Ascending aorta (tissue), 2 donors: ENCODE measurements around the gene TNK2. TPM values are rescaled to one million over a fixed set of nuclear protein-coding genes. Genes with fewer than 3 reads are reported as not detected.
"Not testable (repeated sequence)": the region's sequence is repeated elsewhere in the genome, so short reads cannot be mapped to it uniquely, and the experiment has no call there.

Source experiments
- DNase-seq, 2 donors: peaks; one replicate each; pipeline ENCODE4 v3.0.0-alpha.2; 2019; ENCODE audit warnings: low spot score in 2 of 2
- H3K27ac ChIP-seq, 2 donors: fragments of 200-600 bp; sonication (generic); one replicate each; pipeline ENCODE4 v1.5.1; 2016 to 2017; ENCODE audit warnings: mild to moderate bottlenecking in 1 of 2
- H3K27me3 ChIP-seq: fragments of 200-600 bp; sonication (generic); one replicate; pipeline ENCODE4 v1.5.1; 2017
- H3K36me3 ChIP-seq, 2 donors: fragments of 200-600 bp; sonication (generic); one replicate each; pipeline ENCODE4 v1.5.1; 2016
- H3K4me1 ChIP-seq, 2 donors: fragments of 200-600 bp; sonication (generic); one replicate each; pipeline ENCODE4 v1.5.1; 2016 to 2017; ENCODE audit warnings: mild to moderate bottlenecking in 1 of 2
- H3K4me3 ChIP-seq, 2 donors: fragments of 200-600 bp; sonication (generic); one replicate each; pipeline ENCODE4 v1.5.1; 2016 to 2017; ENCODE audit warnings: mild to moderate bottlenecking in 1 of 2
- H3K9me3 ChIP-seq, 2 donors: fragments of 200-600 bp; sonication (generic); one replicate each; pipeline ENCODE4 v1.5.1; 2016
- CTCF ChIP-seq, 3 experiments: fragments of 200-600 bp in 2 of 3; fragments of 450-650 bp in 1 of 3; sonication (generic) in 2 of 3; IDR thresholded peaks; one replicate each; pipeline ENCODE4 v1.5.1; 2016 to 2019; ENCODE audit warnings: antibody characterized with exemption in 3 of 3, mild to moderate bottlenecking in 1 of 3, moderate library complexity in 1 of 3
- intact Hi-C: fragments of 100-400 bp; cut with DNase I; formaldehyde crosslinking; loops from one replicate; pipeline ENCODE4 v1.15.1; 2023
- total RNA-seq: library from RNA; depleted of rRNA; stranded (reverse); fragments of >200 nt; gene quantifications from one replicate; pipeline ENCODE4 v1.1.0, GENCODE V29; 2016

The TNK2 gene
- 164 TPM for total RNA-seq

- Histone ChIP-seq H3K9me3 (no peaks in the 10 kb centered on the region), H3K4me3 (peak within 1 kb of the TSS; percentile 76 to 84), H3K4me1 (peaks cover 6 to 13% of the 10 kb centered on the region in 2 donors), H3K27ac (peak within 1 kb of the TSS; percentile 17 to 70), H3K36me3 (no peaks in the 10 kb centered on the region), H3K27me3 (no peaks in the 10 kb centered on the region)
- DNase-seq: no peak
- intact Hi-C loops: no loop called here
- no peak for TF ChIP-seq CTCF (IDR thresholded peaks at IDR 0.05)
Observed at GRCh38 chr3:195907934-195908693, at the start of gene TNK2. Gene TNK2 (minus strand): TSS chr3:195908551. CDS start chr3:195888588, 19,963 bp downstream.

GRCh38 chr3:195956577-195956976, 48.2 kb upstream of the TNK2 start:
- Histone ChIP-seq H3K36me3 (peaks cover 0 to 11% of the 10 kb centered on the region in 2 donors), H3K9me3 (no peaks in the 10 kb centered on the region), H3K27me3 (no peaks in the 10 kb centered on the region), H3K4me1 (no peaks in the 10 kb centered on the region), H3K4me3 (no peak overlapping the region), H3K27ac (no peak overlapping the region)
- intact Hi-C loops: no loop called here
- no peak for DNase-seq
- no peak for TF ChIP-seq CTCF (IDR thresholded peaks at IDR 0.05)

GRCh38 chr3:195955416-195955841, 47.1 kb upstream of the TNK2 start:
- H3K27me3 ChIP-seq, H3K27ac ChIP-seq, intact Hi-C loops, H3K9me3 ChIP-seq, H3K4me1 ChIP-seq, DNase-seq: not testable (repeated sequence)
- peak overlapping the region in 1 of 2 donors; percentile 48 for H3K4me3 ChIP-seq
- peaks cover 0 to 11% of the 10 kb centered on the region in 2 donors for H3K36me3 ChIP-seq

- H3K4me1 ChIP-seq, H3K27ac ChIP-seq, H3K27me3 ChIP-seq, H3K9me3 ChIP-seq, DNase-seq, intact Hi-C loops: not testable (repeated sequence)
- Histone ChIP-seq H3K4me3 (peak overlapping the region; percentile 26 to 62), H3K36me3 (peaks cover 0 to 11% of the 10 kb centered on the region in 2 donors)
Observed at GRCh38 chr3:195954752-195955119, 46.4 kb upstream of the TNK2 start.

- H3K36me3 ChIP-seq, H3K9me3 ChIP-seq, H3K4me1 ChIP-seq, H3K27me3 ChIP-seq, intact Hi-C loops, DNase-seq: not testable (repeated sequence)
- peak overlapping the region; percentile 26 to 62 for H3K4me3 ChIP-seq
- H3K27ac ChIP-seq: peak overlapping the region; percentile 40 to 67
Observed at GRCh38 chr3:195954052-195954751, 45.9 kb upstream of the TNK2 start.

GRCh38 chr3:195952590-195952989, 44.2 kb upstream of the TNK2 start:
- H3K4me3 ChIP-seq, DNase-seq, intact Hi-C loops, H3K27me3 ChIP-seq, H3K36me3 ChIP-seq, H3K4me1 ChIP-seq, H3K27ac ChIP-seq, H3K9me3 ChIP-seq: not testable (repeated sequence)

GRCh38 chr3:195951443-195952177, 43.3 kb upstream of the TNK2 start:
- DNase-seq, H3K4me1 ChIP-seq, H3K27ac ChIP-seq, H3K9me3 ChIP-seq, H3K27me3 ChIP-seq, H3K4me3 ChIP-seq, intact Hi-C loops, H3K36me3 ChIP-seq: not testable (repeated sequence)

- H3K9me3 ChIP-seq, H3K27ac ChIP-seq, H3K4me1 ChIP-seq, H3K4me3 ChIP-seq, intact Hi-C loops, DNase-seq, H3K27me3 ChIP-seq, H3K36me3 ChIP-seq: not testable (repeated sequence)
Observed at GRCh38 chr3:195950731-195951130, 42.4 kb upstream of the TNK2 start.

- H3K9me3 ChIP-seq, intact Hi-C loops, H3K4me3 ChIP-seq, H3K36me3 ChIP-seq, H3K27me3 ChIP-seq, H3K4me1 ChIP-seq, H3K27ac ChIP-seq, DNase-seq: not testable (repeated sequence)
Observed at GRCh38 chr3:195950164-195950563, 41.8 kb upstream of the TNK2 start.

- intact Hi-C loops, H3K4me1 ChIP-seq, DNase-seq, H3K36me3 ChIP-seq, H3K27me3 ChIP-seq, H3K27ac ChIP-seq, H3K9me3 ChIP-seq, H3K4me3 ChIP-seq: not testable (repeated sequence)
Observed at GRCh38 chr3:195946910-195947699, 38.8 kb upstream of the TNK2 start.

- H3K27ac ChIP-seq, DNase-seq, H3K36me3 ChIP-seq, H3K4me1 ChIP-seq, H3K9me3 ChIP-seq, H3K4me3 ChIP-seq, H3K27me3 ChIP-seq, intact Hi-C loops: not testable (repeated sequence)
Observed at GRCh38 chr3:195941265-195941815, 33.0 kb upstream of the TNK2 start.
